Measurements from ENCODE around the gene SNX5. TPM values are rescaled to one million over a fixed set of nuclear protein-coding genes. Genes with fewer than 3 reads are reported as not detected.

The SNX5 gene
- total and polyA plus RNA-seq, 2 of the 8 experiments (the other 6 are each of a cell fraction or from before 2014, with no cell fraction given) = 155 to 194 TPM

DNA sequence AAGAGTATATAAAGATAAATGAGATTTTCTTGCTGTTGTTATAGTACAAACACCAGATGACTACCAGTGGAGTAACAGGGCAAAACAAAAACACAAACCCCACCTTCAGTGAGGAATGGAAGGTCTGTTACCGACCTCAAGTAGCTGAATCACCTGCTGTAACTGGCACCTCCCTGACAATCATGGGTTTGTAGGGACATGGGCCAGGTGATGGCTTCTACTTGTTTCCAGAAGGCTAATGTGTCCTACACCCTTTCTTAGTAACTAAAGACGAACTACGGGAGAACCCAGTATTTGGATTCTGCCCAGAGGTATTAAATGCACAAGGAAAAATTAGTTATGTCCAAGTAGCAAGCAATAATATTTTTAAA, 26.8 kb downstream of the SNX5 start:
- ChIA-PET CTCF (ENCODE audit: partially characterized antibody) (interaction anchor here (1.2 kb wide), 1 partner anchor 304 kb away, joined by 4 read pairs; no protein-coding TSS in a partner anchor), POLR2A (ENCODE audit: partially characterized antibody) (interaction anchor here (0.6 to 1.8 kb wide), 8 partner anchors 15 to 168 kb away, joined by 3 to 6 read pairs (median 4); partner anchors contain the start of genes MGME1 and SNX5)
- H3K36me3 ChIP-seq (ENCODE audit: control insufficient read depth in 2 of 4, insufficient read depth in 4 of 4, low read length in 3 of 4) = peaks cover 29 to 60% (median 51%) of the 10 kb centered on the region in 4 experiments
- TF ChIP-seq, protein P1, sequence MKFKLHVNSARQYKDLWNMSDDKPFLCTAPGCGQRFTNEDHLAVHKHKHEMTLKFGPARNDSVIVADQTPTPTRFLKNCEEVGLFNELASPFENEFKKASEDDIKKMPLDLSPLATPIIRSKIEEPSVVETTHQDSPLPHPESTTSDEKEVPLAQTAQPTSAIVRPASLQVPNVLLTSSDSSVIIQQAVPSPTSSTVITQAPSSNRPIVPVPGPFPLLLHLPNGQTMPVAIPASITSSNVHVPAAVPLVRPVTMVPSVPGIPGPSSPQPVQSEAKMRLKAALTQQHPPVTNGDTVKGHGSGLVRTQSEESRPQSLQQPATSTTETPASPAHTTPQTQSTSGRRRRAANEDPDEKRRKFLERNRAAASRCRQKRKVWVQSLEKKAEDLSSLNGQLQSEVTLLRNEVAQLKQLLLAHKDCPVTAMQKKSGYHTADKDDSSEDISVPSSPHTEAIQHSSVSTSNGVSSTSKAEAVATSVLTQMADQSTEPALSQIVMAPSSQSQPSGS (IDR thresholded peaks at IDR 0.05; ENCODE audit: low read length) = no peak
- TF ChIP-seq SUZ12 (IDR thresholded peaks at IDR 0.05; ENCODE audit: low read length) = no peak
- TF ChIP-seq JUN (IDR thresholded peaks at IDR 0.05; ENCODE audit: low read depth, low read length) = no peak
- TF ChIP-seq SP1 (IDR thresholded peaks at IDR 0.05; ENCODE audit: low read depth, low read length) = no peak
- no peak for TF ChIP-seq KDM1A (IDR thresholded peaks at IDR 0.05; ENCODE audit: borderline replicate concordance, low read length)
- TF ChIP-seq, protein P2, sequence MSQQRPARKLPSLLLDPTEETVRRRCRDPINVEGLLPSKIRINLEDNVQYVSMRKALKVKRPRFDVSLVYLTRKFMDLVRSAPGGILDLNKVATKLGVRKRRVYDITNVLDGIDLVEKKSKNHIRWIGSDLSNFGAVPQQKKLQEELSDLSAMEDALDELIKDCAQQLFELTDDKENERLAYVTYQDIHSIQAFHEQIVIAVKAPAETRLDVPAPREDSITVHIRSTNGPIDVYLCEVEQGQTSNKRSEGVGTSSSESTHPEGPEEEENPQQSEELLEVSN (IDR thresholded peaks at IDR 0.05) = no peak
- TF ChIP-seq RFX5 (IDR thresholded peaks at IDR 0.05; ENCODE audit: borderline replicate concordance, low read depth, low read length) = no peak
- TF ChIP-seq RAD21 (IDR thresholded peaks at IDR 0.05 in 1 of 2, conservative IDR thresholded peaks at IDR 0.05 in 1 of 2; ENCODE audit: low read depth in 2 of 2, low read length in 2 of 2) = no peak
- no peak for TF ChIP-seq CBX8 (IDR thresholded peaks at IDR 0.05; ENCODE audit: borderline replicate concordance, low read depth, low read length)
- TF ChIP-seq HDAC2 (IDR thresholded peaks at IDR 0.05; ENCODE audit: borderline replicate concordance in 1 of 2, low read depth in 2 of 2, low read length in 2 of 2) = no peak
- no peak for TF ChIP-seq CREB1 (IDR thresholded peaks at IDR 0.05)

More for the DNA sequence above, 26.8 kb downstream of the SNX5 start:
- no peak overlapping the region for H2BK20ac ChIP-seq (ENCODE audit: low read length)
- no peaks in the 10 kb centered on the region for H3K27me3 ChIP-seq (replicated peaks in 1 of 4; ENCODE audit: control insufficient read depth in 3 of 4, extremely low read depth in 1 of 4, insufficient read depth in 3 of 4, low read length in 3 of 4)
- H4K20me1 ChIP-seq (replicated peaks in 1 of 2; ENCODE audit: control insufficient read depth in 1 of 2, insufficient read depth in 2 of 2, low read length in 2 of 2) = peaks cover 7 to 27% of the 10 kb centered on the region in 2 experiments
- H2BK15ac ChIP-seq (ENCODE audit: low read length) = no peak overlapping the region
- no peak overlapping the region for H3K4me2 ChIP-seq (ENCODE audit: insufficient read depth in 1 of 2, low read depth in 2 of 2, low read length in 2 of 2)
- 88% methylated on average over 3 of the region's 3 CpGs; no CpG with 5 or more reads in 1 of the 2 experiments for WGBS, 2 experiments (ENCODE audit: extremely low coverage in 1 of 2, insufficient coverage in 1 of 2, insufficient read length in 1 of 2, insufficient replicate concordance in 2 of 2, low coverage in 1 of 2, low lambda C conversion rate in 2 of 2, missing lambda C conversion rate in 1 of 2)
- no peak overlapping the region for H2AFZ ChIP-seq (ENCODE audit: low read length)
- no peak overlapping the region for H2BK5ac ChIP-seq (ENCODE audit: low read depth, low read length)
- H4K5ac ChIP-seq (ENCODE audit: insufficient read length, low read depth, low read length) = no peak overlapping the region
- no peak overlapping the region for H3K4me3 ChIP-seq (ENCODE audit: extremely low read depth in 1 of 4, insufficient read depth in 2 of 4, low read depth in 3 of 4, low read length in 4 of 4)
- FAIRE-seq (no peak), DNase-seq (ENCODE audit: low read depth in 1 of 2, low spot score in 2 of 2) (no peak)
- H3K56ac ChIP-seq (replicated peaks; ENCODE audit: insufficient read length, low read depth, low read length) = no peak overlapping the region
- no peaks in the 10 kb centered on the region for H3K9me3 ChIP-seq (ENCODE audit: insufficient read depth in 2 of 2, low read depth in 1 of 2, low read length in 1 of 2)
- peaks cover 0 to 13% of the 10 kb centered on the region in 2 experiments; a peak in 2 of 4 replicates for H3K79me2 ChIP-seq (ENCODE audit: control insufficient read depth in 1 of 2, insufficient read depth in 2 of 2, low read length in 2 of 2)
- H3K4ac ChIP-seq (replicated peaks; ENCODE audit: insufficient read length, low read depth, low read length) = no peak overlapping the region
- peaks cover 10 to 18% (median 15%) of the 10 kb centered on the region in 4 experiments for H3K4me1 ChIP-seq (replicated peaks in 1 of 4; ENCODE audit: control insufficient read depth in 3 of 4, insufficient read depth in 4 of 4, low read length in 3 of 4)
- no peak overlapping the region for H4K8ac ChIP-seq (ENCODE audit: extremely low read depth, insufficient read depth, low read length)
- no peaks in the 10 kb centered on the region; the same call in 1 of the 2 replicates for H3K79me1 ChIP-seq (ENCODE audit: low read depth, low read length)
- no peak overlapping the region for H3K18ac ChIP-seq (ENCODE audit: extremely low read depth, low read length)
- H3K14ac ChIP-seq (ENCODE audit: insufficient read length) = no peak overlapping the region
- no peak overlapping the region for H2BK12ac ChIP-seq (ENCODE audit: low read depth, low read length)
- no peak overlapping the region for H2BK120ac ChIP-seq (replicated peaks; ENCODE audit: low read depth, low read length)
- H3K23ac ChIP-seq (ENCODE audit: insufficient read length) = no peak overlapping the region
- H3K27ac ChIP-seq (ENCODE audit: low read depth, low read length) = no peak overlapping the region
- no peaks in the 10 kb centered on the region for H3K23me2 ChIP-seq (ENCODE audit: low read depth, low read length)
- no peak overlapping the region for H2AK5ac ChIP-seq (ENCODE audit: low read depth, low read length)
- no peak overlapping the region for H3K9ac ChIP-seq (replicated peaks in 1 of 4; ENCODE audit: extremely low read depth in 1 of 4, low read depth in 3 of 4, low read length in 3 of 4)
- no peak overlapping the region for H4K91ac ChIP-seq (replicated peaks; ENCODE audit: insufficient read length, low read length)
